ENCODE data around the gene ANKRD44. TPM values are rescaled to one million over a fixed set of nuclear protein-coding genes. Genes with fewer than 3 reads are reported as not detected.

Gene ANKRD44
- polyA plus RNA-seq, 1 experiment = 14.7 TPM

DNA sequence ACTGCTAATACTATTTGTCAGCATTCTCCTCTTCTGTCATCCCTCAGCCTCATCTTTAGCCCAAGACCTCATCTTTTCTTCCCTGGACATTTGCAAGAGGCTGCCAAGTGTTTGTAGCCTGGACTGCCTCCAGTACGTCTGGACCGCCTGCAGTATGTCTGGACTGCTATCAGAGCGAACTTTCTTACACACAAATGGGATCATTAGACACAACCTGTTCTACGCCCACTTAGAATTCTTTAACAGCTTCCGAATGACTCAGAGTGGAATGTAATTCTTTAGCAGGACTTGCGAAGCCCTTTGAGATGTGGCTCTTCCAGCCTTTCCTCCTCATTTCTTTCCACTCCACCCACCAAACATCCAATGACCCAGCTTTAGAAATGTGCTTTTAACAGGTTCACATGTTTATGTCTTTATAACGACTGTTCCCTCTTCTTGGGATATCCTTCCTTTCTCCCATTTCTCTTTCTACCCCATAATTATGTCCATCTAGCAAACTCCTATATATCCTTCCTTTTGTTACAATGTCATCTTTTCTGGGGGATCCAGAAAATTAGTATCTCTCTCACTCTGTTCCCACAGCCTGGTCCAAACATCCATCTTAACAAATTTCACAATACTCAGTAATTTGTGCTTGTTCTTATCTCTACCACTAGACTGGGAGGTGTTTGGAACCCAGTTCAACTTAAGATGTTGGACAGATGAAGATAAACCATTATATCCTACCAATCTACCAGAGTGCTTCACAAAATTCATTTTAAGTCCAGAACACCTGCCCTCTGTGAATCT lies 212.8 kb downstream of the ANKRD44 start:
- CTCF ChIA-PET = interaction anchor here (1.0 to 3.3 kb wide), 4 partner anchors 10 to 93 kb away, joined by 3 to 34 read pairs (median 6); no protein-coding TSS in a partner anchor
- no peak for TF ChIP-seq CTCF (IDR thresholded peaks at IDR 0.05; ENCODE audit: low read depth, low read length)
- H3K9me3 ChIP-seq (ENCODE audit: control insufficient read depth, insufficient read depth, low read length) = no peaks in the 10 kb centered on the region
- POLR2A ChIA-PET = interaction anchor here (1.0 kb wide), 1 partner anchor 9 kb away, joined by 4 read pairs; no protein-coding TSS in a partner anchor
- H3K27me3 ChIP-seq (ENCODE audit: control insufficient read depth, insufficient read depth, low read length) = no peaks in the 10 kb centered on the region
- DNase-seq (ENCODE audit: low read depth, low spot score) = peak; percentile 77
- H3K4me3 ChIP-seq (ENCODE audit: low read depth, low read length) = no peak overlapping the region
- H3K27ac ChIP-seq (ENCODE audit: low read depth, low read length) = no peak overlapping the region

- no peaks in the 10 kb centered on the region for H3K9me3 ChIP-seq (ENCODE audit: control insufficient read depth, insufficient read depth, low read length)
- TF ChIP-seq CTCF (IDR thresholded peaks at IDR 0.05; ENCODE audit: low read depth, low read length) = no peak
- POLR2A ChIA-PET = interaction anchor here (0.7 kb wide), 1 partner anchor 9 kb away, joined by 4 read pairs; no protein-coding TSS in a partner anchor
- H3K27me3 ChIP-seq (ENCODE audit: control insufficient read depth, insufficient read depth, low read length) = no peaks in the 10 kb centered on the region
- no peak overlapping the region for H3K4me3 ChIP-seq (ENCODE audit: low read depth, low read length)
- CTCF ChIA-PET = interaction anchor here (2.7 to 3.3 kb wide), 2 partner anchors 17 to 94 kb away, joined by 8 to 34 read pairs; no protein-coding TSS in a partner anchor
- no peak for DNase-seq (ENCODE audit: low read depth, low spot score)
- H3K27ac ChIP-seq (ENCODE audit: low read depth, low read length) = no peak overlapping the region
Measured at GRCh38 chr2:197096649-197097048, 213.9 kb downstream of the ANKRD44 start.

GRCh38 chr2:197092431-197092830 lies 218.1 kb downstream of the ANKRD44 start:
- Histone ChIP-seq H3K9me3 (ENCODE audit: control insufficient read depth, insufficient read depth, low read length) (peaks cover 4% of the 10 kb centered on the region), H3K27me3 (ENCODE audit: control insufficient read depth, insufficient read depth, low read length) (no peaks in the 10 kb centered on the region), H3K27ac (ENCODE audit: low read depth, low read length) (no peak overlapping the region), H3K4me3 (ENCODE audit: low read depth, low read length) (no peak overlapping the region)
- TF ChIP-seq CTCF (IDR thresholded peaks at IDR 0.05; ENCODE audit: low read depth, low read length) = no peak
- CTCF ChIA-PET = interaction anchor here (1.4 kb wide), 1 partner anchor 21 kb away, joined by 10 read pairs; no protein-coding TSS in a partner anchor
- POLR2A ChIA-PET = interaction anchor here (0.6 kb wide), 3 partner anchors 164 to 307 kb away, joined by 3 to 4 read pairs (median 3); no protein-coding TSS in a partner anchor
- DNase-seq (ENCODE audit: low read depth, low spot score) = peak; percentile 83

DNA sequence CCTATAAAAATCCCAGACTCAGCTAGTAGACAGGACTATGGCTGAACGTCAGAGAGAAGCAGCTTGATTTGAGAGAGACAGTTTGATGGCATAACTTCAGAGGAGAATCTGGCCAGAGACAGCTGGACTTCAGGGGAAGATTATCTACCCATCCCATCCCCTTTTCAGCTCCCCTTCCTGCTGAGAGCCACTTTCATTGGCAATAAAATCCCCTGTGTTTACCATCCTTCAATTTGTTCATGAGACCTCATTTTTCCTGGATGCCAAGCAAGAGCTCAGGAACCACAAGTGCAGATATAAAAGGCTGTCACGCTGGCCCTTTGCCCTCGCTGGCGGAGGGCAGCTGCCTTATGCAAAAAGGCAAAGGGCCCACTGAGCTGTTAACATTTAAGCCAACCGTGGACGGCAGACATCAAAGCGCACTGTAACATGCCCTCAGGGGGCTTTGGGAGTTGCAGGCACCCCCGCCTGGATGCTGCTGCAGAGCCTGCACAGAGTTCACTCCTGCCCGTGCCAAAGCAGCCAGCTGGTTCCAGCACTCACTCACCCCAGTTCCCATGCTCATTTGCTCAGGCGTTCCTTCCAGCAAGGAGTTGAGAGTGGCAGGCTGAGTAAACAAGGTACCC lies 219.7 kb downstream of the ANKRD44 start:
- no peak for DNase-seq (ENCODE audit: low read depth, low spot score)
- POLR2A ChIA-PET = no interaction called here
- Histone ChIP-seq H3K4me3 (ENCODE audit: low read depth, low read length) (no peak overlapping the region), H3K27me3 (ENCODE audit: control insufficient read depth, insufficient read depth, low read length) (no peaks in the 10 kb centered on the region), H3K9me3 (ENCODE audit: control insufficient read depth, insufficient read depth, low read length) (peaks cover 4% of the 10 kb centered on the region), H3K27ac (ENCODE audit: low read depth, low read length) (no peak overlapping the region)
- CTCF ChIA-PET = interaction anchor here (1.2 to 1.8 kb wide), 2 partner anchors 15 to 22 kb away, joined by 4 to 5 read pairs; no protein-coding TSS in a partner anchor
- no peak for TF ChIP-seq CTCF (IDR thresholded peaks at IDR 0.05; ENCODE audit: low read depth, low read length)

All from AG04450 (cell line).